OCI-LY3 (cell line): ENCODE results near the gene CLHC1.

Source experiments
- H2AFZ ChIP-seq: fragments of 200-600, 300-600 bp; shearing (Covaris generic); 2 replicates; pipeline ENCODE4 v1.6.0; 2014; ENCODE audit warnings: antibody characterized with exemption, low read depth, low read length
- H3K27ac ChIP-seq: fragments of 200-600, 300-600 bp; sonication (generic); 2 replicates; pipeline ENCODE4 v1.5.1; 2014; ENCODE audit warnings: mild to moderate bottlenecking, low read length, moderate library complexity, mixed read lengths
- H3K27me3 ChIP-seq: fragments of 200-600, 300-600 bp; sonication (generic); 2 replicates; pipeline ENCODE4 v1.6.1; 2014; ENCODE audit warnings: low read depth, low read length, mixed read lengths
- H3K36me3 ChIP-seq: fragments of 200-600, 300-600 bp; sonication (generic); replicated peaks from 2 replicates; pipeline ENCODE3; 2014; ENCODE audit warnings: low read depth, low read length, mixed read lengths
- H3K4me1 ChIP-seq: fragments of 300-600, 200-600 bp; sonication (generic); 2 replicates; pipeline ENCODE4 v1.6.1; 2014; ENCODE audit warnings: low read length, mixed read lengths
- H3K4me2 ChIP-seq: fragments of 200-600, 300-600 bp; sonication (generic); 2 replicates; pipeline ENCODE4 v1.6.1; 2014; ENCODE audit warnings: low read length, mixed read lengths
- H3K4me3 ChIP-seq: fragments of 300-600, 200-600 bp; sonication (generic); 2 replicates; pipeline ENCODE4 v1.5.1; 2014; ENCODE audit warnings: antibody characterized with exemption, mild to moderate bottlenecking, low read length, moderate library complexity
- H3K79me2 ChIP-seq: fragments of 300-600, 200-600 bp; shearing (Covaris generic); 2 replicates; pipeline ENCODE4 v1.6.1; 2014; ENCODE audit warnings: mild to moderate bottlenecking, low read length, mixed read lengths
- H3K9ac ChIP-seq: fragments of 300-600, 200-600 bp; shearing (Covaris generic); 2 replicates; pipeline ENCODE4 v1.6.0; 2014; ENCODE audit warnings: mild to moderate bottlenecking, low read length, moderate library complexity
- H3K9me3 ChIP-seq: fragments of 200-600, 300-600 bp; shearing (Covaris generic); 2 replicates; pipeline ENCODE4 v1.6.1; 2014; ENCODE audit warnings: low read length, mixed read lengths; ENCODE audit not compliant: insufficient read depth
- H4K20me1 ChIP-seq: fragments of 200-600, 300-600 bp; sonication (generic); 2 replicates; pipeline ENCODE4 v1.6.1; 2016; ENCODE audit warnings: low read length, mixed read lengths; ENCODE audit not compliant: insufficient read depth
- EZH2phosphoT487 ChIP-seq: fragments of 200-600 bp; shearing (Covaris generic); IDR thresholded peaks from 2 replicates; pipeline ENCODE4 v1.6.1; 2018; ENCODE audit warnings: antibody characterized with exemption, mixed run types, low read depth
- TF ChIP-seq, protein P1 (sequence below): fragments of 200-600, 300-600 bp; sonication (generic); IDR thresholded peaks from 2 replicates; pipeline ENCODE4 v1.5.1; 2014; ENCODE audit warnings: antibody characterized with exemption, low read length, low read depth

The CLHC1 gene

DNA sequence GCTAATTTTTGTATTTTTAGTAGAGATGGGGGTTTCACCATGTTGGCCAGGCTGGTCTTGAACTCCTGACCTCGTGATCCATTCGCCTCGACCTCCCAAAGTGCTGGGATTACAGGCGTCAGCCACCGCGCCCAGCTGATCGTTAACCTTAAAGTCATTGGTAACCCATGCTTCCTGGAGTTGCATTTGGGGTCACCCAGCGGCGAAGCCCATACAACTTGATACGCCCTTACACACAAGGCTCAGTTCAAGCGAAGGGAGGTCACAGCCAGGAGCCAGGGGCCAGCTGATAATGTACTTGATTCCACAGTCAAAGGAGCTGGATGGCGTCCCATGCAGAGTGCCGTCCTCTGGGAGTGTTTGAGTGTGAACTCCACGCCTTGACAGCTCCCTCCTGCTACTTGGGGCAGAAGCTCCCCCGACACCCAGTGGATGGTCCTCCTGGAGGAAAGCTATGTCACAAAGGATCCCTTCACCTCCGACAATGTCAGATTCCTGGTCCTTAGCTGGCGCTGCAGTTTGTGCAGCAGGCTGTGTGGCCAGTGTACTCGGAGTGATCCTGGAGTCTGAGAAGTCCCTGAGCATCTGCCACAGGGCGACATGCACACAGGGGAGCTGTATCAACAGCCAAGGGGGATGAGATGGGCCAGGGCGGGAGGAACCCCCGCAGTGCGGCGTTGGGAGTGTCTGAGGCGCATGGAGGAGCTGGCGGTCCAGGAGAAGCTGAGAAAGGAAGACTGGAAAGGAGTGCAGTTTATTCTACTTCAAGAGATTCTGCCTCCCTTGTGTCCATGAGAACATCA is 7.9 kb downstream of the CLHC1 start:
- H3K4me3 ChIP-seq = peak overlapping the region; percentile 80
- no peaks in the 10 kb centered on the region for H3K36me3 ChIP-seq
- H3K9ac ChIP-seq = no peak overlapping the region

DNA sequence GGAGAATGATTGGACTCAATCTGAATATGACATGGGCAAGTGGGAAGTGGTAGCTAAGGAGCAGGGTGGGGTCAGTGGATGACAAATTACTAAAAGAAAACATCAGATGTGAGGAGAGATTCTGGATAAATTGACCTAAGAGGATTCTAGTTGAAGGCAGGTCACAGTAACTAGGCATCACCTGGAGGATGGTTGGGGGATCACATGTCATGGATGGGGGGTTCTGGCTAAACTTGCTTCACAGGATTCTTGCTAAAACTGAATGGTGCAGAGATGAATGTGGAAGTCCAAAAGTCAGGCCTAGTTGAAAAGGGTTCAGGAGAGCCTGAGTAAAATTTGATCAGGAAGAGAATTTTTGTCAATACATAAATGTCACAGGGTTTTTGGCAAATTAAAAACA is 18.3 kb downstream of the CLHC1 start:
- TF ChIP-seq, protein P1, sequence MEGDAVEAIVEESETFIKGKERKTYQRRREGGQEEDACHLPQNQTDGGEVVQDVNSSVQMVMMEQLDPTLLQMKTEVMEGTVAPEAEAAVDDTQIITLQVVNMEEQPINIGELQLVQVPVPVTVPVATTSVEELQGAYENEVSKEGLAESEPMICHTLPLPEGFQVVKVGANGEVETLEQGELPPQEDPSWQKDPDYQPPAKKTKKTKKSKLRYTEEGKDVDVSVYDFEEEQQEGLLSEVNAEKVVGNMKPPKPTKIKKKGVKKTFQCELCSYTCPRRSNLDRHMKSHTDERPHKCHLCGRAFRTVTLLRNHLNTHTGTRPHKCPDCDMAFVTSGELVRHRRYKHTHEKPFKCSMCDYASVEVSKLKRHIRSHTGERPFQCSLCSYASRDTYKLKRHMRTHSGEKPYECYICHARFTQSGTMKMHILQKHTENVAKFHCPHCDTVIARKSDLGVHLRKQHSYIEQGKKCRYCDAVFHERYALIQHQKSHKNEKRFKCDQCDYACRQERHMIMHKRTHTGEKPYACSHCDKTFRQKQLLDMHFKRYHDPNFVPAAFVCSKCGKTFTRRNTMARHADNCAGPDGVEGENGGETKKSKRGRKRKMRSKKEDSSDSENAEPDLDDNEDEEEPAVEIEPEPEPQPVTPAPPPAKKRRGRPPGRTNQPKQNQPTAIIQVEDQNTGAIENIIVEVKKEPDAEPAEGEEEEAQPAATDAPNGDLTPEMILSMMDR = no peak
- no peak for TF ChIP-seq EZH2phosphoT487
- Histone ChIP-seq H4K20me1 (no peaks in the 10 kb centered on the region), H3K4me2 (no peak overlapping the region), H3K9ac (no peak overlapping the region), H3K27ac (no peak overlapping the region), H3K27me3 (no peaks in the 10 kb centered on the region), H3K9me3 (no peaks in the 10 kb centered on the region), H3K36me3 (no peaks in the 10 kb centered on the region), H3K79me2 (no peaks in the 10 kb centered on the region), H3K4me1 (no peaks in the 10 kb centered on the region), H2AFZ (no peak overlapping the region), H3K4me3 (no peak overlapping the region)

More for the DNA sequence above, 7.9 kb downstream of the CLHC1 start:
- no peaks in the 10 kb centered on the region for H3K79me2 ChIP-seq
- 0 out of 2 replicates have a peak, but pooled peaks cover 5% of the 10 kb centered on the region for H3K4me1 ChIP-seq
- H2AFZ ChIP-seq = no peak overlapping the region
- TF ChIP-seq, protein P1 = no peak
- TF ChIP-seq EZH2phosphoT487 = no peak
- no peaks in the 10 kb centered on the region for H3K27me3 ChIP-seq
- no peaks in the 10 kb centered on the region for H4K20me1 ChIP-seq
- peak overlapping the region; percentile 69 for H3K4me2 ChIP-seq
- H3K9me3 ChIP-seq = no peaks in the 10 kb centered on the region
- H3K27ac ChIP-seq = no peak overlapping the region

DNA sequence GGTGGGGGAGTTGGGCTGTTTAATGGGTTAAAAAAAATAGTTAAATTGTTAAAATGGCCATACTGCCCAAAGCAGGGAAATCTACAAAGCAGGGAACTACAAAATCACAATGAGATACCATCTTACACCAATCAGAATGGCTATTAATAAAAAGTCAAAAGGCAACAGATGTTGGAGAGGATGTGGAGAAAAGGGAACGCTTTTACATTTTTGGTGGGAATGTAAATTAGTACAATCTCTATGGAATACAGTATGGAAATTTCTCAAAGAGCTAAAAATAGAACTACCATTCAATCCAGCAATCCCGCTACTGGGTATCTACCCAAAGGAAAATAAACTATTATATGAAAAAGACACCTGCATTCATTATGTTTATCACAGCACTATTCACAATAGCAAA is 27.1 kb downstream of the CLHC1 start:
- no peak overlapping the region for H3K4me2 ChIP-seq
- no peaks in the 10 kb centered on the region for H3K36me3 ChIP-seq
- H3K4me1 ChIP-seq = no peaks in the 10 kb centered on the region
- H3K9me3 ChIP-seq = no peaks in the 10 kb centered on the region
- H3K27ac ChIP-seq = no peak overlapping the region
- no peaks in the 10 kb centered on the region for H3K79me2 ChIP-seq
- H4K20me1 ChIP-seq = no peaks in the 10 kb centered on the region
- no peaks in the 10 kb centered on the region for H3K27me3 ChIP-seq
- TF ChIP-seq EZH2phosphoT487 = no peak
- TF ChIP-seq, protein P1 = no peak
- H3K9ac ChIP-seq = no peak overlapping the region
- no peak overlapping the region for H2AFZ ChIP-seq
- no peak overlapping the region for H3K4me3 ChIP-seq

DNA sequence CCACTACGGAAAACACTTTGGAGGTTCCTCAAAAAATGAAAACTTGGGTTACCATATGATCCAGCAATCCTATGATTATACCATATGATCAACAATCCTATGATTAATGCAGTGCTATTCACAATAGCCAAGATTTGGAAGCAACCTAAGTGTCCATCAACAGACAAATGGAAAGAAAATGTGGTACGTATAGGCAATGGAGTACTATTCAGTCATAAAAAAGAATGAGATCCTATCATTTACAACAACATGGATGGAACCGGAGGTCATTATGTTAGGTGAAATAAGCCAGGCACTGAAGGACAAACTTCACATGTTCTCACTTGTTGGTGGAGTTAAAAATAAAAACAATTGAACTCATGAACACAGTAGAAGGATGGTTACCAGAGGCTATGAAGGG is 27.6 kb downstream of the CLHC1 start:
- no peak overlapping the region for H2AFZ ChIP-seq
- no peaks in the 10 kb centered on the region for H3K27me3 ChIP-seq
- H3K4me2 ChIP-seq = no peak overlapping the region
- no peak overlapping the region for H3K27ac ChIP-seq
- H4K20me1 ChIP-seq = no peaks in the 10 kb centered on the region
- H3K4me3 ChIP-seq = no peak overlapping the region
- H3K4me1 ChIP-seq = no peaks in the 10 kb centered on the region
- no peaks in the 10 kb centered on the region for H3K9me3 ChIP-seq
- H3K79me2 ChIP-seq = no peaks in the 10 kb centered on the region
- no peak overlapping the region for H3K9ac ChIP-seq
- TF ChIP-seq, protein P1 = no peak
- TF ChIP-seq EZH2phosphoT487 = no peak
- H3K36me3 ChIP-seq = no peaks in the 10 kb centered on the region
